ENCODE data around the gene SMIM45.

The SMIM45 gene

GRCh38 chr22:41979423-41980250 lies 27.7 kb downstream of the SMIM45 start:
- Mint-ChIP-seq H3K4me1 (peaks cover 19 to 25% of the 10 kb centered on the region in 2 donors), H3K36me3 (peaks cover 0 to 1% of the 10 kb centered on the region in 2 donors), H3K27me3 (peaks cover 31 to 55% of the 10 kb centered on the region in 2 donors), H3K27ac (no peak overlapping the region), H3K4me3 (no peak overlapping the region), H3K9me3 (no peaks in the 10 kb centered on the region)
- ATAC-seq (replicated peaks) (peak; percentile 68 to 72), DNase-seq (no peak)

- H3K27me3 Mint-ChIP-seq: peaks cover 22 to 47% of the 10 kb centered on the region in 2 donors
- H3K9me3 Mint-ChIP-seq: no peaks in the 10 kb centered on the region
- DNase-seq: no peak
- H3K27ac Mint-ChIP-seq: no peak overlapping the region
- H3K4me3 Mint-ChIP-seq: no peak overlapping the region
- H3K4me1 Mint-ChIP-seq: peaks cover 5 to 11% of the 10 kb centered on the region in 2 donors
- no peak for ATAC-seq (replicated peaks)
- H3K36me3 Mint-ChIP-seq: peaks cover 0 to 1% of the 10 kb centered on the region in 2 donors
Measured at GRCh38 chr22:41982865-41983264, 30.9 kb downstream of the SMIM45 start.

- no peak for DNase-seq
- Mint-ChIP-seq H3K36me3 (no peaks in the 10 kb centered on the region), H3K27ac (no peak overlapping the region), H3K4me3 (no peak overlapping the region), H3K27me3 (peaks cover 21 to 44% of the 10 kb centered on the region in 2 donors), H3K4me1 (peaks cover 5 to 11% of the 10 kb centered on the region in 2 donors), H3K9me3 (no peaks in the 10 kb centered on the region)
- no peak for ATAC-seq (replicated peaks)
Measured at GRCh38 chr22:41983513-41984405, 31.8 kb downstream of the SMIM45 start.

- DNase-seq (no peak), ATAC-seq (replicated peaks) (no peak)
- Mint-ChIP-seq H3K4me1 (no peaks in the 10 kb centered on the region), H3K27me3 (peaks cover 27 to 35% of the 10 kb centered on the region in 2 donors), H3K36me3 (no peaks in the 10 kb centered on the region), H3K9me3 (no peaks in the 10 kb centered on the region), H3K27ac (no peak overlapping the region), H3K4me3 (no peak overlapping the region)
Measured at GRCh38 chr22:41987276-41987675, 35.3 kb downstream of the SMIM45 start.

- no peak overlapping the region for H3K27ac Mint-ChIP-seq
- peaks cover 26 to 32% of the 10 kb centered on the region in 2 donors for H3K27me3 Mint-ChIP-seq
- H3K4me3 Mint-ChIP-seq: no peak overlapping the region
Measured at GRCh38 chr22:41989246-41989645, 37.3 kb downstream of the SMIM45 start.

GRCh38 chr22:41991111-41991510 lies 39.2 kb downstream of the SMIM45 start:
- H3K27me3 Mint-ChIP-seq: peaks cover 23 to 29% of the 10 kb centered on the region in 2 donors
- no peaks in the 10 kb centered on the region for H3K9me3 Mint-ChIP-seq
- ATAC-seq (replicated peaks): no peak
- no peak overlapping the region for H3K27ac Mint-ChIP-seq
- H3K4me3 Mint-ChIP-seq: no peak overlapping the region
- H3K4me1 Mint-ChIP-seq: peaks cover 7 to 13% of the 10 kb centered on the region in 2 donors
- no peaks in the 10 kb centered on the region for H3K36me3 Mint-ChIP-seq
- no peak for DNase-seq

More at GRCh38 chr22:41989246-41989645, 37.3 kb downstream of the SMIM45 start:
- ATAC-seq (replicated peaks): no peak
- DNase-seq: no peak
- Mint-ChIP-seq H3K9me3 (no peaks in the 10 kb centered on the region), H3K36me3 (no peaks in the 10 kb centered on the region), H3K4me1 (no peaks in the 10 kb centered on the region)

GRCh38 chr22:41992496-41992895 lies 40.5 kb downstream of the SMIM45 start:
- peaks cover 7 to 13% of the 10 kb centered on the region in 2 donors for H3K4me1 Mint-ChIP-seq
- no peak overlapping the region for H3K4me3 Mint-ChIP-seq
- H3K9me3 Mint-ChIP-seq: no peaks in the 10 kb centered on the region
- H3K27ac Mint-ChIP-seq: no peak overlapping the region
- H3K36me3 Mint-ChIP-seq: no peaks in the 10 kb centered on the region
- DNase-seq (no peak), ATAC-seq (replicated peaks) (no peak)
- peaks cover 15 to 31% of the 10 kb centered on the region in 2 donors for H3K27me3 Mint-ChIP-seq

GRCh38 chr22:41995211-41995610 lies 43.3 kb downstream of the SMIM45 start:
- ATAC-seq (replicated peaks): no peak

GRCh38 chr22:41996826-41997225 lies 44.9 kb downstream of the SMIM45 start:
- H3K4me3 Mint-ChIP-seq: no peak overlapping the region
- peaks cover 23 to 35% of the 10 kb centered on the region in 2 donors for H3K4me1 Mint-ChIP-seq
- DNase-seq (no peak), ATAC-seq (replicated peaks) (no peak)
- peaks cover 19 to 24% of the 10 kb centered on the region in 2 donors for H3K36me3 Mint-ChIP-seq
- H3K9me3 Mint-ChIP-seq: peaks cover 3 to 9% of the 10 kb centered on the region in 2 donors
- H3K27ac Mint-ChIP-seq: no peak overlapping the region
- H3K27me3 Mint-ChIP-seq: peaks cover 0 to 13% of the 10 kb centered on the region in 2 donors

More at GRCh38 chr22:41995211-41995610, 43.3 kb downstream of the SMIM45 start:
- H3K27ac Mint-ChIP-seq: no peak overlapping the region
- peaks cover 6 to 21% of the 10 kb centered on the region in 2 donors for H3K27me3 Mint-ChIP-seq
- H3K9me3 Mint-ChIP-seq: peaks cover 3 to 9% of the 10 kb centered on the region in 2 donors
- peaks cover 23 to 35% of the 10 kb centered on the region in 2 donors for H3K4me1 Mint-ChIP-seq
- H3K4me3 Mint-ChIP-seq: no peak overlapping the region
- DNase-seq: no peak
- peaks cover 5 to 11% of the 10 kb centered on the region in 2 donors for H3K36me3 Mint-ChIP-seq

- Mint-ChIP-seq H3K4me1 (peaks cover 23 to 35% of the 10 kb centered on the region in 2 donors), H3K36me3 (peaks cover 21 to 34% of the 10 kb centered on the region in 2 donors), H3K27ac (peak within 1 kb of the TSS; percentile 99)
Measured at GRCh38 chr22:41998361-41999261, 46.7 kb downstream of the SMIM45 start, which contains the start of gene WBP2NL. WBP2NL (plus strand) TSS chr22:41998788; CDS start chr22:41998819, 31 bp downstream.

GRCh38 chr22:42000466-42000865 lies 48.5 kb downstream of the SMIM45 start:
- peaks cover 5 to 9% of the 10 kb centered on the region in 2 donors for H3K9me3 Mint-ChIP-seq
- H3K27me3 Mint-ChIP-seq: peaks cover 0 to 8% of the 10 kb centered on the region in 2 donors
- H3K4me3 Mint-ChIP-seq: no peak overlapping the region
- H3K27ac Mint-ChIP-seq: no peak overlapping the region
- DNase-seq (no peak), ATAC-seq (replicated peaks) (no peak)
- H3K36me3 Mint-ChIP-seq: peaks cover 21 to 35% of the 10 kb centered on the region in 2 donors
- H3K4me1 Mint-ChIP-seq: peaks cover 18 to 23% of the 10 kb centered on the region in 2 donors

More at GRCh38 chr22:41998361-41999261, 46.7 kb downstream of the SMIM45 start, which contains the start of gene WBP2NL:
- peak within 1 kb of the TSS; percentile 94 to 99 for H3K4me3 Mint-ChIP-seq
- H3K27me3 Mint-ChIP-seq: peaks cover 0 to 8% of the 10 kb centered on the region in 2 donors
- ATAC-seq (replicated peaks): peak; percentile 95 to 97
- peaks cover 3 to 9% of the 10 kb centered on the region in 2 donors for H3K9me3 Mint-ChIP-seq
- peak; percentile 88 for DNase-seq

GRCh38 chr22:42001121-42001520 lies 49.2 kb downstream of the SMIM45 start:
- peaks cover 8 to 9% of the 10 kb centered on the region in 2 donors for H3K9me3 Mint-ChIP-seq
- H3K4me1 Mint-ChIP-seq: peaks cover 19 to 22% of the 10 kb centered on the region in 2 donors
- DNase-seq (no peak), ATAC-seq (replicated peaks) (no peak)
- peaks cover 21 to 35% of the 10 kb centered on the region in 2 donors for H3K36me3 Mint-ChIP-seq
- H3K4me3 Mint-ChIP-seq: no peak overlapping the region
- peaks cover 0 to 8% of the 10 kb centered on the region in 2 donors for H3K27me3 Mint-ChIP-seq
- no peak overlapping the region for H3K27ac Mint-ChIP-seq

- H3K4me1 Mint-ChIP-seq: peaks cover 19 to 22% of the 10 kb centered on the region in 2 donors
- no peak overlapping the region for H3K4me3 Mint-ChIP-seq
- peaks cover 21 to 35% of the 10 kb centered on the region in 2 donors for H3K36me3 Mint-ChIP-seq
- H3K27me3 Mint-ChIP-seq: peaks cover 0 to 5% of the 10 kb centered on the region in 2 donors
- peaks cover 8 to 9% of the 10 kb centered on the region in 2 donors for H3K9me3 Mint-ChIP-seq
- no peak overlapping the region for H3K27ac Mint-ChIP-seq
- no peak for ATAC-seq (replicated peaks)
- DNase-seq: no peak
Measured at GRCh38 chr22:42001706-42002105, 49.8 kb downstream of the SMIM45 start.

Measured in stimulated activated naive B cell treated with anti-CD40 and anti-IgM and Interleukin-4, amounts not matched to agents 10 μg/mL and 1 μg/mL and 100 μg/mL, for 72 hours (primary cell).